H1 (cell line): ENCODE results near the gene ZNF648. TPM values are rescaled to one million over a fixed set of nuclear protein-coding genes. Genes with fewer than 3 reads are reported as not detected.

Experiments
- CTCF ChIA-PET: fragments of 300-600 bp; sonication (Branson Sonifier 250); formaldehyde crosslinking; loops from one replicate; lab custom pipeline; 2021; ENCODE audit not compliant: partially characterized antibody; lab: Charles Lee
- POLR2A ChIA-PET: fragments of 300-600 bp; sonication (Branson Sonifier 250); formaldehyde crosslinking; loops from one replicate; lab custom pipeline; 2021; ENCODE audit warnings: inconsistent platforms; ENCODE audit not compliant: partially characterized antibody; lab: Charles Lee
- DNase-seq, 2 experiments: peaks; one replicate each; pipeline versions ENCODE4 v3.0.0 to v3.0.0-alpha.2; 2010 to 2022; ENCODE audit warnings: low spot score in 2 of 2, low read depth in 1 of 2, mixed read lengths in 1 of 2
- FAIRE-seq: peaks from 2 replicates; lab custom pipeline; 2011; peaks lifted over from hg19 to GRCh38; lab: Jason Lieb, UNC
- H2AFZ ChIP-seq: 2 replicates; pipeline ENCODE4 v1.8.1; 2012; ENCODE audit warnings: low read length, inconsistent platforms
- H2AK5ac ChIP-seq: 2 replicates; pipeline ENCODE4 v1.6.1; 2013; ENCODE audit warnings: low read depth, low read length
- H2BK120ac ChIP-seq: replicated peaks from 2 replicates; pipeline ENCODE3; 2013; ENCODE audit warnings: low read depth, low read length, inconsistent platforms
- H2BK12ac ChIP-seq: 2 replicates; pipeline ENCODE4 v1.6.1; 2013; ENCODE audit warnings: low read depth, low read length
- H2BK15ac ChIP-seq: 2 replicates; pipeline ENCODE4 v1.6.1; 2013; ENCODE audit warnings: low read length
- H2BK20ac ChIP-seq: 2 replicates; pipeline ENCODE4 v1.6.1; 2013; ENCODE audit warnings: low read length
- H2BK5ac ChIP-seq: 2 replicates; pipeline ENCODE4 v1.6.1; 2013; ENCODE audit warnings: low read depth, low read length
- H3K14ac ChIP-seq: 2 replicates; pipeline ENCODE4 v1.6.1; 2013; ENCODE audit warnings: inconsistent platforms; ENCODE audit not compliant: insufficient read length
- H3K18ac ChIP-seq: 2 replicates; pipeline ENCODE4 v1.6.1; 2013; ENCODE audit warnings: low read length; ENCODE audit errors: extremely low read depth
- H3K23ac ChIP-seq: 2 replicates; pipeline ENCODE4 v1.6.1; 2013; ENCODE audit warnings: inconsistent platforms; ENCODE audit not compliant: insufficient read length
- H3K23me2 ChIP-seq: 2 replicates; pipeline ENCODE4 v1.6.1; 2013; ENCODE audit warnings: low read depth, low read length
- H3K27ac ChIP-seq: 2 replicates; pipeline ENCODE4 v1.6.1; 2011; ENCODE audit warnings: low read depth, low read length, inconsistent platforms
- H3K27me3 ChIP-seq, 4 experiments: replicated peaks in 1 of 4; 1 replicate in 1 of 4; 2 replicates in 3 of 4; pipeline versions ENCODE4 v1.6.1 to v1.8.1; 2011 to 2013; ENCODE audit warnings: low read length in 3 of 4, mild to moderate bottlenecking in 3 of 4, inconsistent platforms in 2 of 4, mixed read lengths in 2 of 4, moderate library complexity in 1 of 4; ENCODE audit not compliant: control insufficient read depth in 3 of 4, insufficient read depth in 3 of 4; ENCODE audit errors: extremely low read depth in 1 of 4
- H3K36me3 ChIP-seq, 4 experiments: 2 replicates each; pipeline versions ENCODE4 v1.6.1 to v1.8.1; 2011 to 2013; ENCODE audit warnings: mild to moderate bottlenecking in 4 of 4, low read length in 3 of 4, moderate library complexity in 2 of 4, control low read depth in 1 of 4, inconsistent platforms in 1 of 4; ENCODE audit not compliant: insufficient read depth in 4 of 4, control insufficient read depth in 2 of 4
- H3K4ac ChIP-seq: replicated peaks from 2 replicates; pipeline ENCODE3; 2013; ENCODE audit warnings: low read length, low read depth, mixed read lengths, inconsistent platforms; ENCODE audit not compliant: insufficient read length
- H3K4me1 ChIP-seq, 4 experiments: replicated peaks in 1 of 4; 1 replicate in 1 of 4; 2 replicates in 3 of 4; pipeline versions ENCODE4 v1.6.1 to v1.8.1; 2011 to 2013; ENCODE audit warnings: low read length in 3 of 4, inconsistent platforms in 2 of 4, mixed read lengths in 1 of 4; ENCODE audit not compliant: insufficient read depth in 4 of 4, control insufficient read depth in 3 of 4
- H3K4me2 ChIP-seq, 2 experiments: 2 replicates each; pipeline versions ENCODE4 v1.6.1 to v1.8.1; 2011 to 2013; ENCODE audit warnings: low read depth in 2 of 2, low read length in 2 of 2, control low read depth in 1 of 2, inconsistent platforms in 1 of 2, mild to moderate bottlenecking in 1 of 2; ENCODE audit not compliant: insufficient read depth in 1 of 2
- H3K4me3 ChIP-seq, 4 experiments: fragments of 200-600, 300-600 bp in 1 of 4; sonication (generic), shearing (Covaris generic), sonication (Bioruptor Twin) in 1 of 4; 2 replicates each; pipeline versions ENCODE4 v1.5.1 to v1.8.1; 2011 to 2016; ENCODE audit warnings: low read length in 4 of 4, low read depth in 3 of 4, control low read depth in 2 of 4, inconsistent platforms in 2 of 4, mild to moderate bottlenecking in 2 of 4, mixed read lengths in 1 of 4, moderate library complexity in 1 of 4; ENCODE audit not compliant: insufficient read depth in 2 of 4; ENCODE audit errors: extremely low read depth in 1 of 4
- H3K56ac ChIP-seq: replicated peaks from 2 replicates; pipeline ENCODE3; 2013; ENCODE audit warnings: low read depth, mild to moderate bottlenecking, mixed read lengths, low read length, inconsistent platforms; ENCODE audit not compliant: insufficient read length
- H3K79me1 ChIP-seq: 2 replicates; pipeline ENCODE4 v1.6.1; 2013; ENCODE audit warnings: low read depth, low read length, control low read depth
- H3K79me2 ChIP-seq, 2 experiments: 2 replicates each; pipeline versions ENCODE4 v1.6.1 to v1.8.1; 2012 to 2013; ENCODE audit warnings: low read length in 2 of 2, mild to moderate bottlenecking in 2 of 2, inconsistent platforms in 1 of 2; ENCODE audit not compliant: insufficient read depth in 2 of 2, control insufficient read depth in 1 of 2
- H3K9ac ChIP-seq, 4 experiments: replicated peaks in 1 of 4; 1 replicate in 1 of 4; 2 replicates in 3 of 4; pipeline versions ENCODE4 v1.6.1 to v1.8.1; 2011 to 2013; ENCODE audit warnings: low read depth in 3 of 4, low read length in 3 of 4, control low read depth in 2 of 4, mild to moderate bottlenecking in 2 of 4, moderate library complexity in 2 of 4, inconsistent platforms in 1 of 4; ENCODE audit errors: extremely low read depth in 1 of 4
- H3K9me3 ChIP-seq, 2 experiments: 2 replicates each; pipeline versions ENCODE4 v1.6.1 to v1.8.1; 2012 to 2013; ENCODE audit warnings: mild to moderate bottlenecking in 2 of 2, moderate library complexity in 2 of 2, control low read depth in 1 of 2, inconsistent platforms in 1 of 2, low read depth in 1 of 2, low read length in 1 of 2, mixed read lengths in 1 of 2; ENCODE audit not compliant: insufficient read depth in 2 of 2
- H4K20me1 ChIP-seq, 2 experiments: replicated peaks in 1 of 2; 2 replicates each; pipeline versions ENCODE3 to v1.8.1; 2011 to 2013; ENCODE audit warnings: inconsistent platforms in 2 of 2, low read length in 2 of 2, mild to moderate bottlenecking in 1 of 2; ENCODE audit not compliant: insufficient read depth in 2 of 2, control insufficient read depth in 1 of 2
- H4K5ac ChIP-seq: 2 replicates; pipeline ENCODE4 v1.6.1; 2013; ENCODE audit warnings: low read length, low read depth, mixed read lengths, inconsistent platforms; ENCODE audit not compliant: insufficient read length
- H4K8ac ChIP-seq: 2 replicates; pipeline ENCODE4 v1.8.0; 2013; ENCODE audit warnings: mild to moderate bottlenecking, moderate library complexity, low read length, inconsistent platforms; ENCODE audit not compliant: insufficient read depth; ENCODE audit errors: extremely low read depth
- H4K91ac ChIP-seq: replicated peaks from 2 replicates; pipeline ENCODE3; 2013; ENCODE audit warnings: low read length, mixed read lengths, inconsistent platforms; ENCODE audit not compliant: insufficient read length
- ASH2L ChIP-seq: fragments of 200-600, 300-600 bp; sonication (generic); IDR thresholded peaks from one replicate; pipeline ENCODE4 v1.7.1; 2017; ENCODE audit warnings: low read length
- ATF3 ChIP-seq: IDR thresholded peaks from 2 replicates; pipeline ENCODE4 v1.6.1; 2011; ENCODE audit warnings: low read depth, mild to moderate bottlenecking, low read length; ENCODE audit not compliant: insufficient read depth
- CBX8 ChIP-seq: fragments of 300-800, 300-1000 bp; sonication (generic); IDR thresholded peaks from 2 replicates; pipeline ENCODE4 v1.7.1; 2016; ENCODE audit warnings: low read depth, low read length, borderline replicate concordance
- CHD1 ChIP-seq: IDR thresholded peaks from 2 replicates; pipeline ENCODE4 v1.6.1; 2012; ENCODE audit warnings: low read depth, low read length, improper control_type of control experiment
- CHD2 ChIP-seq: IDR thresholded peaks from 2 replicates; pipeline ENCODE4 v1.6.1; 2012; ENCODE audit warnings: low read length, improper control_type of control experiment
- EP300 ChIP-seq, 2 experiments: IDR thresholded peaks; 1 replicate in 1 of 2; 2 replicates in 1 of 2; pipeline ENCODE4 v1.6.1; 2011 to 2012; ENCODE audit warnings: low read depth in 2 of 2, low read length in 2 of 2, mild to moderate bottlenecking in 2 of 2, borderline replicate concordance in 1 of 2, inconsistent platforms in 1 of 2, moderate library complexity in 1 of 2
- EZH2 ChIP-seq: fragments of 200-600 bp; sonication (generic); IDR thresholded peaks from 2 replicates; pipeline ENCODE4 v1.7.1; 2012; ENCODE audit warnings: low read depth, mild to moderate bottlenecking, moderate library complexity, low read length, inconsistent platforms; ENCODE audit not compliant: severe bottlenecking
- FOSL1 ChIP-seq: IDR thresholded peaks from 2 replicates; pipeline ENCODE4 v1.6.1; 2011; ENCODE audit warnings: mild to moderate bottlenecking, low read depth, low read length, moderate library complexity; ENCODE audit not compliant: insufficient read depth
- POLR2A ChIP-seq, 2 experiments: IDR thresholded peaks; 1 replicate in 1 of 2; 2 replicates in 1 of 2; pipeline ENCODE4 v1.6.1; 2011; ENCODE audit warnings: low read depth in 2 of 2, low read length in 2 of 2, mild to moderate bottlenecking in 2 of 2; ENCODE audit errors: control extremely low read depth in 1 of 2
- RAD21 ChIP-seq, 2 experiments: IDR thresholded peaks in 1 of 2; conservative IDR thresholded peaks in 1 of 2; 2 replicates each; pipeline ENCODE4 v1.6.1; 2011; ENCODE audit warnings: low read depth in 2 of 2, low read length in 2 of 2, improper control_type of control experiment in 1 of 2, inconsistent platforms in 1 of 2, mild to moderate bottlenecking in 1 of 2, moderate library complexity in 1 of 2
- RNF2 ChIP-seq: fragments of 200-900, 300-1000 bp; sonication (generic); IDR thresholded peaks from 2 replicates; pipeline ENCODE4 v1.7.1; 2016; ENCODE audit warnings: borderline replicate concordance, low read depth, mild to moderate bottlenecking, antibody characterized with exemption, low read length; ENCODE audit not compliant: poor library complexity, severe bottlenecking; ENCODE audit errors: missing control alignments
- SIN3A ChIP-seq, 2 experiments: IDR thresholded peaks in 1 of 2; conservative IDR thresholded peaks in 1 of 2; 2 replicates each; pipeline ENCODE4 v1.6.1; 2011 to 2012; ENCODE audit warnings: low read length in 2 of 2, improper control_type of control experiment in 1 of 2, low read depth in 1 of 2, mild to moderate bottlenecking in 1 of 2
- SP1 ChIP-seq: IDR thresholded peaks from 2 replicates; pipeline ENCODE4 v1.6.1; 2011; ENCODE audit warnings: low read depth, low read length
- WGBS, 2 experiments: shearing (Covaris generic) in 1 of 2; methylation state at CpG; one replicate each; pipeline versions ENCODE4 v1.1.6 to v1.1.7; 2013 to 2015; ENCODE audit warnings: low lambda C conversion rate in 2 of 2, mixed read lengths in 2 of 2, inconsistent platforms in 1 of 2, low coverage in 1 of 2, missing lambda C conversion rate in 1 of 2; ENCODE audit not compliant: insufficient replicate concordance in 2 of 2, insufficient coverage in 1 of 2, insufficient read length in 1 of 2; ENCODE audit errors: extremely low coverage in 1 of 2, missing lambda C conversion rate in 1 of 2; 5-methylcytosine and 5-hydroxymethylcytosine counted together
- polyA plus RNA-seq, 7 experiments: library from polyadenylated mRNA; depleted of rRNA in 3 of 7; stranded (reverse) in 5 of 7; unstranded in 2 of 7; fragments of >200 nt in 5 of 7; fragments of 200-250 nt in 2 of 7; gene quantifications; 1 replicate in 5 of 7; 2 replicates in 1 of 7; 4 replicates in 1 of 7; pipeline versions ENCODE4 v1.2.1 to v1.2.3, GENCODE V29; 2011 to 2013; ENCODE audit warnings: missing spikeins in 2 of 7, mixed read lengths in 2 of 7
- total RNA-seq: library from RNA; stranded (reverse); fragmentation: NEBNext Ultra II Directional; extraction: Animal tissue kit (Norgen Biotek cat#: 25700); gene quantifications from 2 replicates; pipeline ENCODE4 v1.2.1, GENCODE V29; 2021

ZNF648 gene
- total and polyA plus RNA-seq, 2 of the 8 experiments (the other 6 are each of a cell fraction or from before 2014, with no cell fraction given), result 0.20 to 0.53 TPM

- Histone ChIP-seq H3K56ac (no peak overlapping the region), H3K4ac (no peak overlapping the region), H2BK5ac (no peak overlapping the region), H3K36me3 (no peaks in the 10 kb centered on the region), H4K20me1 (no peaks in the 10 kb centered on the region), H2BK15ac (no peak overlapping the region), H2BK12ac (no peak overlapping the region), H4K8ac (no peak overlapping the region), H3K79me1 (no peaks in the 10 kb centered on the region), H2BK20ac (no peak overlapping the region), H3K27me3 (peaks cover 0 to under 1% (median under 1%) of the 10 kb centered on the region in 4 experiments; a peak in 3 of 7 replicates), H3K4me1 (peaks cover 0 to 3% (median 0%) of the 10 kb centered on the region in 4 experiments; a peak in 3 of 7 replicates), H2BK120ac (no peak overlapping the region), H2AK5ac (no peak overlapping the region), H4K91ac (no peak overlapping the region), H3K4me3 (no peak overlapping the region), H4K5ac (no peak overlapping the region), H3K27ac (no peak overlapping the region), H3K4me2 (no peak overlapping the region), H3K9me3 (no peaks in the 10 kb centered on the region), H3K14ac (no peak overlapping the region), H3K79me2 (no peaks in the 10 kb centered on the region), H3K18ac (no peak overlapping the region), H3K23ac (no peak overlapping the region), H3K23me2 (no peaks in the 10 kb centered on the region), H2AFZ (no peak overlapping the region), H3K9ac (no peak overlapping the region)
- FAIRE-seq (no peak), DNase-seq (no peak)
- WGBS, 2 experiments, result 93% methylated on average over 3 of the region's 3 CpGs; no CpG with 5 or more reads in 1 of the 2 experiments
- POLR2A ChIA-PET, result no interaction called here
- CTCF ChIA-PET, result interaction anchor here (0.6 to 1.2 kb wide), 5 partner anchors 10 to 490 kb away, joined by 3 to 5 read pairs (median 4); no protein-coding TSS in a partner anchor
- TF ChIP-seq CHD2 (no peak), SIN3A (conservative IDR thresholded peaks at IDR 0.05 in 1 of 2, IDR thresholded peaks at IDR 0.05 in 1 of 2; ENCODE audit: low read depth in 1 of 2, low read length in 2 of 2) (no peak), POLR2A (IDR thresholded peaks at IDR 0.05; ENCODE audit: control extremely low read depth in 1 of 2, low read depth in 2 of 2, low read length in 2 of 2) (no peak), ASH2L (no peak), RNF2 (no peak), CBX8 (no peak), EP300 (IDR thresholded peaks at IDR 0.05; ENCODE audit: borderline replicate concordance in 1 of 2, low read depth in 2 of 2, low read length in 2 of 2) (no peak), EZH2 (no peak), CHD1 (no peak), RAD21 (IDR thresholded peaks at IDR 0.05 in 1 of 2, conservative IDR thresholded peaks at IDR 0.05 in 1 of 2; ENCODE audit: low read depth in 2 of 2, low read length in 2 of 2) (no peak), ATF3 (no peak), FOSL1 (no peak), SP1 (no peak)
These were observed 3.1 kb upstream of the ZNF648 start for GRCh38 chr1:182064611-182065010.
